GM19043 (cell line): ENCODE measurements around the gene KTN1.
A peak's percentile ranks its signal among the peaks of the same experiment; 100 is the strongest.

Experiments
- ATAC-seq: cut with Tn5 transposase; IDR thresholded peaks from one replicate; pipeline ENCODE4 v1.9.1; 2021; ENCODE audit warnings: low read depth; ENCODE audit not compliant: unreplicated experiment

The KTN1 gene

DNA sequence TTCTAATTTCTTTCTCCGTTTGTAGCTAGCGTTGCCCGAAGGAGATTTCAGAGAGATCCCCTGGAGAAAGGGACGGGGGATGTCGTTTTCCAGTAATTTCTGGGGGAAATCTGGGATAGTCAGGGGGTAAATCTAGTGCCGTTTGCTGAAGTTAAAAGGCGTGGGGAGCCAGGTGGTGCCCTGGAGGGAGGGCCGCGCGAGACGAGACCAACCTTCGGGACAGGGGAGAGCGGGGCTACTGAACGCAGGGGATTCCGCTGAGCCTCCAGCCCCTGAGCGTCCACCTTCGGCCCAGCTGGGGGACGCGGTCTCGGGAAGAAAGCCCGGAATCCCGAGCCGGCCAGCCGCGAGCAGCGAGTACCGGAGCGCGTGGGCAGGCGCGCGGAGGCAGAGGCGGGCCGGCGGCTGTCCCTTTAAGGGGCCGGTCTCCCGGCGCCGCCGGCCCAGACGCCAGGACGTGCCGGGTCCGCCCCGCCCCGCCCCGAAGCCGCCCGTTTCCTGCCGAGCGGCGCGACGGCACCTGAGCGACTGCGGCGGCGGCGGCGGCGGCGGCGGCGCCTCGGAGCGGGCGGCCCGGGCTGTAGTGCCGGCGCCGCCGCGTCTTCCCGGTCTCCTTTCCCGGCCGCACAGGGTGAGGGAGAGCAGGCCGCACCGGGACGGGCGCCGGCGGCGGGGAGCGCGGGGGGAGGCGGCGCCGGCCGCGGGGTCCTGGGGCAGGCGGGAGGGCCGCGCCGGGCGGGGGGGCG, at the start of gene KTN1:
KTN1 (plus strand) TSS at position 484 of the 746 bp plus-strand sequence. CDS start 31,842 bp downstream, outside the sequence.
- ATAC-seq: peak; percentile 76

DNA sequence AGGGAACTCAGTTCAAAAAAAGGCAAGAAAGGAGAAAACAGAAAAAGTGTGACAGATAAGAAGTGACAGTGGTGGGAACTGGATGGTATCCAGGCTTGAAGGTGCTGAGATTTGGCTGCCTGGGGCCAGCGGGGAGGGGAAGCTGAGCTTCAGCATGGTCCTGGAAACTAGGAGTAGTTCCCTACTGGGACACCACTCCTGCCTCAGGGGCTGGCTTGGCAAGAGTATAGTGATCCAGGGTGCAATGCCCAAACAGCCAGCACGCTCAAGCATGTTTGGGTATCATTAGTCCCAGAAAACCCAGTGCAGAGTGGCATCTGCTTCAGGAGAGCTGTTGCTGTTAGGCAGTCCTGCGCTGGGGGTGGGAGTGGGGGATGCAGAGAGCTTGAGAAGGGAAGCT, 49.5 kb upstream of the KTN1 start:
- ATAC-seq: no peak

DNA sequence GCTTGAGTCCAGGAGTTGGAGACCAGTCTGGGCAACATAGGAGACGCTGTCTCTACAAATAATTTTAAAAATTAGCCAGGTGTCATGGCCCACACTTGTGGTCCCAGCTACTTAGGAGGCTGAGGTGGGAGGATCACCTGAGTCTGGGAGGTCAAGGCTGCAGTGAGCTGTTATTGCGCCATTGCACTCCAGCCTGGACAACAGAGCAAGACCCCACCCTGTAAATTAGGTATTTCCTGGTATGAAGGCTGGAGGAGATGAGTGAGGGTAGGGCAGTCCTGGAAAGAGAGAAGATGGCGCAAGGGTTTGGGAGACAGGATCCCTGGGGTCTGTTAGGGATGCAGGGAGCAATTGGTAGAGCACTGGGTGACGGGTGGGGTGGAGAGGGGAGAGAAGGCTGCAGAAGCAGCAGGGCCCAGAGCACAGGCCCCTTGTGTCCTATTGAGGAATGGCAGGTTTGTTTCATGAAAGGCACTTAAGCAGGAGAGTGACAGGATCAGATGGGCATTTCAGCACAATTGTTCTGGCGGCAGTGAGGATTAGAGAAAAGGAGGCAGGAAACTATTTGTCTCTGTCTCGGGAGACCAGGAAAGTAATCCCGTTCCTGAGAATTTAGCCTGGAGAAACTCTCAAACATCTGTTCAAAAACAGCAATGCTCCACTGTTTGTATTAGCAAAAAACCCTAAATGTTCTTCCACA, 47.2 kb upstream of the KTN1 start:
- no peak for ATAC-seq

GRCh38 chr14:55533960-55534359, 46.0 kb upstream of the KTN1 start:
- no peak for ATAC-seq

- no peak for ATAC-seq
These were observed 44.3 kb upstream of the KTN1 start for GRCh38 chr14:55535516-55536203.

DNA sequence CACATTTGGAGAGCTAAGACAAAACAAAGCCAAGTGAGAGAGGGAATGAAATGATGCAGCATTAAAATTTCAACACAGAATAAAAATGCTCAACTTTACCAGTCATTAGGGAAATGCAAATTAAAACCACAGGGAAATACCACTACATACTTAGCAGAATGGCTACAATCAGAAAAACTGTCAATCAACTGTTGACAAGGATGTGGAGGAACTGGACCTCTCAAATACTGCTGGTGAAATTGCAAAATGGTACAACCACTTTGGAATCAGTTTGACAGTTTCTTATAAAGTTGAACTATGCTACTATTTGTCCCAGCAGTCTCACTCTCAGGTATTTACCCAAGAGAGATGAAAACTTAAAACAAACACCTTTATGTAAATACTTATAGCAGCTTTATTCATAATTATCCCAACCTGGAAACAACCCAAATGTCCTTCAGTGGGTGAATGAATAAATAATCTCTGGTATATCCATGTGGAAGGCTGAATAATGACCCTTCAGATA, 43.8 kb upstream of the KTN1 start:
- ATAC-seq: no peak

GRCh38 chr14:55537782-55538181, 42.2 kb upstream of the KTN1 start:
- ATAC-seq: no peak

GRCh38 chr14:55539975-55540374, 40.0 kb upstream of the KTN1 start:
- ATAC-seq: no peak

DNA sequence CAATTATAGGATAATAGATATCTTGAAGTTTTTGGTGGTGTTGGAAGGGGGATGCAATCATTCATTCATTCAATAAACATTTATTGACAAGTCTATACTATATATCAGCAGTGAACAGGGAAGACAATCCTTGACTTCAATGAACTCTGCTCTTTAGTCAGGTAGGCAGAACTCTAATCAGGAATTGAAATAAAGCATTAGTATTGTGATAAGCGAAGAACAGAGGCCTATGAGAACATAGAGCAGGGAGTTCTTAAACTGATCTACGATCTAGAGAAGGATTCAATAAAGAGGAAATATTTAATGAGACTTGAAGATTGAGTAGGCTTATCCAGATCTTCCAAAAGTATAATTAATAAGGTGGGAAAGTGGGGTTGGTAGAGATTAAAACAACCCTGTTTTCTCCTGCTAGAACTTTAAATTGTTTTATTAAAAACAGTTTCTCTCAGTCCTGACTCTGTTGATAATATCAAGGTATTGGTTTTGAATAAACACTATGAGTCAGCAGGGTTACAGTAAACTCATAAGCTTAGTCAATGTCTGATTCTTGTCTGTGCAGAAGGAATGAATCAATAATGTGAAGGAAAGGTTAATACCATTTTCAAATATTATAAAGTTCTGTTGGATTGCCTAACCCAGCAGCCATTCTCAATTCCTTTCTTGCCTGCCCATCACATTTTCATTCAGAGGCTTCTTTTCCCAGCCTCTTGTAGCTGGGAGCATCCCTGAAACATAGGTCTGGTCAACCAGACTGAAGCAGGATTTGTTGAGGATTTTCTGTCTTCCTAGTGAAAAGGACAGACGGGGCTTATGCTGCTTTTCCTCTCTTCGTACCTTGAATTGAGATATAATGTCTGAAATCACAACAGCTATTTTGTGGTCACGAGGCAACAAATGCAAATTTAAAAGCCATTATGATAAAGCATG, 38.9 kb upstream of the KTN1 start:
- ATAC-seq: no peak

DNA sequence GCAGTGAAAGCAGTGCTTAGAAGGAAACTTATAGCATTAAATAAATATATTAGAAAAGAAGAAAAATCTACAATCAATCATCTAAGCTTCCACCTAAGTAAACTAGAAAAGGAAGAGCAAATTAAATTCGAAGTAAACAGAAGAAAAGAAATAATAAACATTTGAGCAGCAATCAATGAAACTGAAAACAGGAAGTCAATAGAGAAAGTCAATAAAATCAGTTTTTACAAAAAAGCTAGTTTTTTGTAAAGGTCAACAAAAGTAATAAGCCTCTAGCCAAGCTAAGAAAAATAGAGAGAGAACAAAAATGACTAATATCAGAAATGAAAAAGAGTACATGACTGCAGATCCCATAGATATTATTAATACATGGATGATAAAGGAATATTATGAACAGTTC, 34.2 kb upstream of the KTN1 start:
- ATAC-seq: peak; percentile 26

- ATAC-seq: peak; percentile 46
These were observed 33.7 kb upstream of the KTN1 start for GRCh38 chr14:55546212-55546874.

GRCh38 chr14:55547650-55548315, 32.2 kb upstream of the KTN1 start:
- ATAC-seq: no peak

DNA sequence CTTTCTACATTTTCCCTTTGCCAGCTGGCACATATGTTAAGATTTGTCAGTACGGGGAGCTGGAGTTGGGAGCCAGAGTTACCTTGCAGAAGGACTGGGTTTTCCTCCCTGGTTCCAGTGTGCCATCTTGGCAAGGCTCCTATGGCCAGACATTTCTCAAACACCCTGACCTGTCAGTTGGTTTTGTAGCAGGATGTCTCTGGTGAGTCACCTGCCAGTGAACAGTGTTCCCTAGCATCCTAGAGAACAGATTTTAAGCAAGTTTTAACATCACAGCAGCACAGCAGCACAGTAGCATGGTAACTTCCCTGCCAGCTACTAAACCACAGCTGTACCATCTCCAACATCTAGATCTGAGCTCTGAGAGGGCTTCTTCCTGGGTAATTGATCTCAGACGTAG, 26.2 kb upstream of the KTN1 start:
- ATAC-seq: no peak

DNA sequence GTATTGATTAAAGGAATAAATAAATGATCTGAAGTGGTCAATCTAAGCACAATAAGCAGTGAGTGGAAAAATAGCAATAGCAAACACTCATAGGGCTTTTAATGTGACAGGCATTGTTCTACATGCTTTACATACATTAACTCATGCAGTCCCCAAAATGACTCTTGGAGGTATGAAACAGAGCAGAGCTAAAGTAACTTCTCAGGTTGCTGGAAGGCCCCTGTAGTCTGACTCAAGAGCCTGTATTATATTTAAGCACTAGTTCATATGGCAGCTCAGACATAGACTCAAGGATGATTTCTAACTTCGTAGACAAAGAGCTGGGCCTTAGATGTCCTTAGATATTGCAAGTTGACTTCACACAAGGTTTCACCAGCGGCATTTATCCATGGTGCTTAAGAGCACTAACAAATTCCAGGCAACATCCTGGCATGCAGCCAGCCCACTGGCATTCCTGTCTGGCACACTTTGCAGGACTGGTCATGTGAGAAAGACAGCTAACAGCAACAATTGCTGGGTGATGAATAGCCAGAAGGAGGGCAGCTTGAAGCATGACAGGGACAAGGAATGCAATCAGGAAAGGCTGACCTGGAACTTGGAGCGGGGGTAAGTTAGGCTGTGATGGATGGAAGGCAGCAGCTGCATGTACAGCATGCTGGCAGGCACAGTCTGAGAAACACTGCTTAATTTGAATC, 22.9 kb upstream of the KTN1 start:
- ATAC-seq: no peak

- ATAC-seq: no peak
These were observed 17.9 kb upstream of the KTN1 start for GRCh38 chr14:55562135-55562534.

DNA sequence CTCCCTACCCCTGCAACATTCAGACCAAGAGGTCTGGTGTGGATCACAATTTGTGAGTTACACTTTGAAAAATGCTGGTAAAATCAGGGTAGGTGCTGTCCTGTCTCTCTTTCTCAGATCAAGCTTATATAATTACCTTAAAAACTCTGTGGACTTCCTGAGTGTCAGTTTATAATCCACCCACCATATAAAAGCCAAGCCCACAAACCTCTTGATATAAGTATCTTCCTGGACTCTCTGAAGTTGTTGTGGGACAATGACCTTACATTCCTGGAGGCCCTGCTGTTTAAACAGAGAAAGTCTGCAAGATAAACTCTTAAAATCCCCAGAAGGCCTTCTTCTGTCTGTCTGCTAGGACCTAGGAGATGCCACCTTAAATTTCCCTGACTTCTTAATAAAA, 11.4 kb upstream of the KTN1 start:
- ATAC-seq: no peak

DNA sequence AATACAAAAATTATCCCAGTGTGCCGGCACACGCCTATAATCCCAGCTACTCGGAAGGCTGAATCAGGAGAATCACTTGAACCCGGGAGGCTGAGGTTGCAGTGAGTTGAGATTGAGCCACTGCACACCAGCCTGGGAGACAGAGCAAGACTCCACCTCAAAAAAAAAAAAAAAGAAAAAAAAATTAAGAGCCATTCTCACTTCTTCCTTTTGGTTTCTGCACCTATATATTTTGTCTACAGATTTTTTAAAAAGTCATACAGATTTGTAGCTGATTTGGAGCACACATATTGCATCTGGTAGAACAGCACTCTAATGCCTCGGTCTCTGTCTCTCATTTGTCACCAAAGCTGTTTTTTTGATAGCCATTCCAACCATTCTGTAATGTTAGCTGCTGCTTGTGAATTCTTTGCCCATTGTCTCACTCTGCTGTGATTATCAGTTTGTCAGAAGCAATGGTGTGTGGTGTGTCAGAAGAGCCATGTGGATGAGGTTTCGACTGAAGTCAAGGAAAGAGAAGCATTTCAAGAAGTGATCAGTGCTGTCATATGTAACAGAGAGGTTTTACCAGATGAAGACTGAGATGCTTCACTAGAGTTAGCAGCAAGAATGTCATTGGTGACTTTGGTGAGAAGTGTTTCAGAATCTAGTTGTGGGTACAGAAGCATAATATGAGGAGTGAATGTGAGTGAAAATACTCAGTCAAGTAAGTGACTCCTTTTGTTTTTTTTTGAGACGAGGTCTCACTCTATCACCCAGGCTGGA, 8.7 kb upstream of the KTN1 start:
- peak; percentile 60 for ATAC-seq

GRCh38 chr14:55572578-55572977, 7.4 kb upstream of the KTN1 start:
- ATAC-seq: no peak
